Measurements from ENCODE around the gene AP1M2.

GRCh38 chr19:10602330-10603083, 15.4 kb upstream of the AP1M2 start:
- TF ChIP-seq ZNF561 (tag by site-specific recombination; IDR thresholded peaks at IDR 0.05; ENCODE audit: borderline replicate concordance), result 0 out of 2 replicates have a peak, but pooled peaks have one; percentile 13
- TF ChIP-seq, protein P1, sequence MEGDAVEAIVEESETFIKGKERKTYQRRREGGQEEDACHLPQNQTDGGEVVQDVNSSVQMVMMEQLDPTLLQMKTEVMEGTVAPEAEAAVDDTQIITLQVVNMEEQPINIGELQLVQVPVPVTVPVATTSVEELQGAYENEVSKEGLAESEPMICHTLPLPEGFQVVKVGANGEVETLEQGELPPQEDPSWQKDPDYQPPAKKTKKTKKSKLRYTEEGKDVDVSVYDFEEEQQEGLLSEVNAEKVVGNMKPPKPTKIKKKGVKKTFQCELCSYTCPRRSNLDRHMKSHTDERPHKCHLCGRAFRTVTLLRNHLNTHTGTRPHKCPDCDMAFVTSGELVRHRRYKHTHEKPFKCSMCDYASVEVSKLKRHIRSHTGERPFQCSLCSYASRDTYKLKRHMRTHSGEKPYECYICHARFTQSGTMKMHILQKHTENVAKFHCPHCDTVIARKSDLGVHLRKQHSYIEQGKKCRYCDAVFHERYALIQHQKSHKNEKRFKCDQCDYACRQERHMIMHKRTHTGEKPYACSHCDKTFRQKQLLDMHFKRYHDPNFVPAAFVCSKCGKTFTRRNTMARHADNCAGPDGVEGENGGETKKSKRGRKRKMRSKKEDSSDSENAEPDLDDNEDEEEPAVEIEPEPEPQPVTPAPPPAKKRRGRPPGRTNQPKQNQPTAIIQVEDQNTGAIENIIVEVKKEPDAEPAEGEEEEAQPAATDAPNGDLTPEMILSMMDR (tag by site-specific recombination; IDR thresholded peaks at IDR 0.05), result no peak
